H1 (cell line): ENCODE results near the gene SLC15A4. TPM values are rescaled to one million over a fixed set of nuclear protein-coding genes. Genes with fewer than 3 reads are reported as not detected.

Experiments
- CTCF ChIA-PET: fragments of 300-600 bp; sonication (Branson Sonifier 250); formaldehyde crosslinking; loops from one replicate; lab custom pipeline; 2021; ENCODE audit not compliant: partially characterized antibody; lab: Charles Lee
- POLR2A ChIA-PET: fragments of 300-600 bp; sonication (Branson Sonifier 250); formaldehyde crosslinking; loops from one replicate; lab custom pipeline; 2021; ENCODE audit warnings: inconsistent platforms; ENCODE audit not compliant: partially characterized antibody; lab: Charles Lee
- DNase-seq, 2 experiments: peaks; one replicate each; pipeline versions ENCODE4 v3.0.0 to v3.0.0-alpha.2; 2010 to 2022; ENCODE audit warnings: low spot score in 2 of 2, low read depth in 1 of 2, mixed read lengths in 1 of 2
- FAIRE-seq: peaks from 2 replicates; lab custom pipeline; 2011; peaks lifted over from hg19 to GRCh38; lab: Jason Lieb, UNC
- H2AFZ ChIP-seq: 2 replicates; pipeline ENCODE4 v1.8.1; 2012; ENCODE audit warnings: low read length, inconsistent platforms
- H2AK5ac ChIP-seq: 2 replicates; pipeline ENCODE4 v1.6.1; 2013; ENCODE audit warnings: low read depth, low read length
- H2BK120ac ChIP-seq: replicated peaks from 2 replicates; pipeline ENCODE3; 2013; ENCODE audit warnings: low read depth, low read length, inconsistent platforms
- H2BK12ac ChIP-seq: 2 replicates; pipeline ENCODE4 v1.6.1; 2013; ENCODE audit warnings: low read depth, low read length
- H2BK15ac ChIP-seq: 2 replicates; pipeline ENCODE4 v1.6.1; 2013; ENCODE audit warnings: low read length
- H2BK20ac ChIP-seq: 2 replicates; pipeline ENCODE4 v1.6.1; 2013; ENCODE audit warnings: low read length
- H2BK5ac ChIP-seq: 2 replicates; pipeline ENCODE4 v1.6.1; 2013; ENCODE audit warnings: low read depth, low read length
- H3K14ac ChIP-seq: 2 replicates; pipeline ENCODE4 v1.6.1; 2013; ENCODE audit warnings: inconsistent platforms; ENCODE audit not compliant: insufficient read length
- H3K18ac ChIP-seq: 2 replicates; pipeline ENCODE4 v1.6.1; 2013; ENCODE audit warnings: low read length; ENCODE audit errors: extremely low read depth
- H3K23ac ChIP-seq: 2 replicates; pipeline ENCODE4 v1.6.1; 2013; ENCODE audit warnings: inconsistent platforms; ENCODE audit not compliant: insufficient read length
- H3K23me2 ChIP-seq: 2 replicates; pipeline ENCODE4 v1.6.1; 2013; ENCODE audit warnings: low read depth, low read length
- H3K27ac ChIP-seq: 2 replicates; pipeline ENCODE4 v1.6.1; 2011; ENCODE audit warnings: low read depth, low read length, inconsistent platforms
- H3K27me3 ChIP-seq, 4 experiments: replicated peaks in 1 of 4; 1 replicate in 1 of 4; 2 replicates in 3 of 4; pipeline versions ENCODE4 v1.6.1 to v1.8.1; 2011 to 2013; ENCODE audit warnings: low read length in 3 of 4, mild to moderate bottlenecking in 3 of 4, inconsistent platforms in 2 of 4, mixed read lengths in 2 of 4, moderate library complexity in 1 of 4; ENCODE audit not compliant: control insufficient read depth in 3 of 4, insufficient read depth in 3 of 4; ENCODE audit errors: extremely low read depth in 1 of 4
- H3K36me3 ChIP-seq, 4 experiments: 2 replicates each; pipeline versions ENCODE4 v1.6.1 to v1.8.1; 2011 to 2013; ENCODE audit warnings: mild to moderate bottlenecking in 4 of 4, low read length in 3 of 4, moderate library complexity in 2 of 4, control low read depth in 1 of 4, inconsistent platforms in 1 of 4; ENCODE audit not compliant: insufficient read depth in 4 of 4, control insufficient read depth in 2 of 4
- H3K4ac ChIP-seq: replicated peaks from 2 replicates; pipeline ENCODE3; 2013; ENCODE audit warnings: low read length, low read depth, mixed read lengths, inconsistent platforms; ENCODE audit not compliant: insufficient read length
- H3K4me1 ChIP-seq, 4 experiments: replicated peaks in 1 of 4; 1 replicate in 1 of 4; 2 replicates in 3 of 4; pipeline versions ENCODE4 v1.6.1 to v1.8.1; 2011 to 2013; ENCODE audit warnings: low read length in 3 of 4, inconsistent platforms in 2 of 4, mixed read lengths in 1 of 4; ENCODE audit not compliant: insufficient read depth in 4 of 4, control insufficient read depth in 3 of 4
- H3K4me2 ChIP-seq, 2 experiments: 2 replicates each; pipeline versions ENCODE4 v1.6.1 to v1.8.1; 2011 to 2013; ENCODE audit warnings: low read depth in 2 of 2, low read length in 2 of 2, control low read depth in 1 of 2, inconsistent platforms in 1 of 2, mild to moderate bottlenecking in 1 of 2; ENCODE audit not compliant: insufficient read depth in 1 of 2
- H3K4me3 ChIP-seq, 4 experiments: fragments of 200-600, 300-600 bp in 1 of 4; sonication (generic), shearing (Covaris generic), sonication (Bioruptor Twin) in 1 of 4; 2 replicates each; pipeline versions ENCODE4 v1.5.1 to v1.8.1; 2011 to 2016; ENCODE audit warnings: low read length in 4 of 4, low read depth in 3 of 4, control low read depth in 2 of 4, inconsistent platforms in 2 of 4, mild to moderate bottlenecking in 2 of 4, mixed read lengths in 1 of 4, moderate library complexity in 1 of 4; ENCODE audit not compliant: insufficient read depth in 2 of 4; ENCODE audit errors: extremely low read depth in 1 of 4
- H3K56ac ChIP-seq: replicated peaks from 2 replicates; pipeline ENCODE3; 2013; ENCODE audit warnings: low read depth, mild to moderate bottlenecking, mixed read lengths, low read length, inconsistent platforms; ENCODE audit not compliant: insufficient read length
- H3K79me1 ChIP-seq: 2 replicates; pipeline ENCODE4 v1.6.1; 2013; ENCODE audit warnings: low read depth, low read length, control low read depth
- H3K79me2 ChIP-seq, 2 experiments: 2 replicates each; pipeline versions ENCODE4 v1.6.1 to v1.8.1; 2012 to 2013; ENCODE audit warnings: low read length in 2 of 2, mild to moderate bottlenecking in 2 of 2, inconsistent platforms in 1 of 2; ENCODE audit not compliant: insufficient read depth in 2 of 2, control insufficient read depth in 1 of 2
- H3K9ac ChIP-seq, 4 experiments: replicated peaks in 1 of 4; 1 replicate in 1 of 4; 2 replicates in 3 of 4; pipeline versions ENCODE4 v1.6.1 to v1.8.1; 2011 to 2013; ENCODE audit warnings: low read depth in 3 of 4, low read length in 3 of 4, control low read depth in 2 of 4, mild to moderate bottlenecking in 2 of 4, moderate library complexity in 2 of 4, inconsistent platforms in 1 of 4; ENCODE audit errors: extremely low read depth in 1 of 4
- H3K9me3 ChIP-seq, 2 experiments: 2 replicates each; pipeline versions ENCODE4 v1.6.1 to v1.8.1; 2012 to 2013; ENCODE audit warnings: mild to moderate bottlenecking in 2 of 2, moderate library complexity in 2 of 2, control low read depth in 1 of 2, inconsistent platforms in 1 of 2, low read depth in 1 of 2, low read length in 1 of 2, mixed read lengths in 1 of 2; ENCODE audit not compliant: insufficient read depth in 2 of 2
- H4K20me1 ChIP-seq, 2 experiments: replicated peaks in 1 of 2; 2 replicates each; pipeline versions ENCODE3 to v1.8.1; 2011 to 2013; ENCODE audit warnings: inconsistent platforms in 2 of 2, low read length in 2 of 2, mild to moderate bottlenecking in 1 of 2; ENCODE audit not compliant: insufficient read depth in 2 of 2, control insufficient read depth in 1 of 2
- H4K5ac ChIP-seq: 2 replicates; pipeline ENCODE4 v1.6.1; 2013; ENCODE audit warnings: low read length, low read depth, mixed read lengths, inconsistent platforms; ENCODE audit not compliant: insufficient read length
- H4K8ac ChIP-seq: 2 replicates; pipeline ENCODE4 v1.8.0; 2013; ENCODE audit warnings: mild to moderate bottlenecking, moderate library complexity, low read length, inconsistent platforms; ENCODE audit not compliant: insufficient read depth; ENCODE audit errors: extremely low read depth
- H4K91ac ChIP-seq: replicated peaks from 2 replicates; pipeline ENCODE3; 2013; ENCODE audit warnings: low read length, mixed read lengths, inconsistent platforms; ENCODE audit not compliant: insufficient read length
- ATF2 ChIP-seq: IDR thresholded peaks from 2 replicates; pipeline ENCODE4 v1.6.1; 2012; ENCODE audit warnings: low read length, inconsistent platforms
- BACH1 ChIP-seq: IDR thresholded peaks from 2 replicates; pipeline ENCODE4 v1.6.1; 2012; ENCODE audit warnings: low read length, improper control_type of control experiment
- CEBPB ChIP-seq: IDR thresholded peaks from 2 replicates; pipeline ENCODE4 v1.6.1; 2012; ENCODE audit warnings: low read depth, low read length
- KDM1A ChIP-seq: fragments of 200-600, 300-600 bp; sonication (generic); IDR thresholded peaks from 2 replicates; pipeline ENCODE4 v1.7.1; 2016; ENCODE audit warnings: mild to moderate bottlenecking, low read length, borderline replicate concordance
- KDM5A ChIP-seq: fragments of 200-600 bp; IDR thresholded peaks from 2 replicates; pipeline ENCODE4 v1.7.1; 2012; ENCODE audit warnings: mild to moderate bottlenecking, low read length, inconsistent platforms, mixed read lengths
- PHF8 ChIP-seq: fragments of 200-600 bp; sonication (generic); conservative IDR thresholded peaks from 2 replicates; pipeline ENCODE4 v1.7.1; 2012; ENCODE audit warnings: low read depth, mild to moderate bottlenecking, inconsistent platforms, low read length, moderate library complexity
- POLR2A ChIP-seq, 2 experiments: IDR thresholded peaks; 1 replicate in 1 of 2; 2 replicates in 1 of 2; pipeline ENCODE4 v1.6.1; 2011; ENCODE audit warnings: low read depth in 2 of 2, low read length in 2 of 2, mild to moderate bottlenecking in 2 of 2; ENCODE audit errors: control extremely low read depth in 1 of 2
- RNF2 ChIP-seq: fragments of 200-900, 300-1000 bp; sonication (generic); IDR thresholded peaks from 2 replicates; pipeline ENCODE4 v1.7.1; 2016; ENCODE audit warnings: borderline replicate concordance, low read depth, mild to moderate bottlenecking, antibody characterized with exemption, low read length; ENCODE audit not compliant: poor library complexity, severe bottlenecking; ENCODE audit errors: missing control alignments
- SAP30 ChIP-seq: fragments of 300-600 bp; sonication (generic); IDR thresholded peaks from 2 replicates; pipeline ENCODE4 v1.7.1; 2012; ENCODE audit warnings: low read length, moderate library complexity, mild to moderate bottlenecking, inconsistent platforms; ENCODE audit not compliant: insufficient read depth, insufficient replicate concordance
- SUZ12 ChIP-seq: fragments of 200-600 bp; sonication (generic); IDR thresholded peaks from 2 replicates; pipeline ENCODE4 v1.6.1; 2012; ENCODE audit warnings: mild to moderate bottlenecking, inconsistent platforms, low read length, moderate library complexity, mixed read lengths
- WGBS, 2 experiments: shearing (Covaris generic) in 1 of 2; methylation state at CpG; one replicate each; pipeline versions ENCODE4 v1.1.6 to v1.1.7; 2013 to 2015; ENCODE audit warnings: low lambda C conversion rate in 2 of 2, mixed read lengths in 2 of 2, inconsistent platforms in 1 of 2, low coverage in 1 of 2, missing lambda C conversion rate in 1 of 2; ENCODE audit not compliant: insufficient replicate concordance in 2 of 2, insufficient coverage in 1 of 2, insufficient read length in 1 of 2; ENCODE audit errors: extremely low coverage in 1 of 2, missing lambda C conversion rate in 1 of 2; 5-methylcytosine and 5-hydroxymethylcytosine counted together
- polyA plus RNA-seq, 7 experiments: library from polyadenylated mRNA; depleted of rRNA in 3 of 7; stranded (reverse) in 5 of 7; unstranded in 2 of 7; fragments of >200 nt in 5 of 7; fragments of 200-250 nt in 2 of 7; gene quantifications; 1 replicate in 5 of 7; 2 replicates in 1 of 7; 4 replicates in 1 of 7; pipeline versions ENCODE4 v1.2.1 to v1.2.3, GENCODE V29; 2011 to 2013; ENCODE audit warnings: missing spikeins in 2 of 7, mixed read lengths in 2 of 7
- total RNA-seq: library from RNA; stranded (reverse); fragmentation: NEBNext Ultra II Directional; extraction: Animal tissue kit (Norgen Biotek cat#: 25700); gene quantifications from 2 replicates; pipeline ENCODE4 v1.2.1, GENCODE V29; 2021

Gene SLC15A4
- total and polyA plus RNA-seq, 2 of the 8 experiments (the other 6 are each of a cell fraction or from before 2014, with no cell fraction given): 22.7 to 26.6 TPM

- Histone ChIP-seq H2AFZ (no peak overlapping the region), H2BK12ac (no peak overlapping the region), H3K23me2 (no peaks in the 10 kb centered on the region), H3K18ac (no peak overlapping the region), H3K4me3 (no peak overlapping the region), H3K4me1 (no peaks in the 10 kb centered on the region), H3K27me3 (no peaks in the 10 kb centered on the region; a peak in 1 of 7 replicates), H2BK120ac (no peak overlapping the region), H3K36me3 (no peaks in the 10 kb centered on the region), H3K79me1 (no peaks in the 10 kb centered on the region), H3K27ac (no peak overlapping the region), H2BK15ac (no peak overlapping the region), H3K23ac (no peak overlapping the region), H2AK5ac (no peak overlapping the region), H4K5ac (no peak overlapping the region), H3K9me3 (no peaks in the 10 kb centered on the region), H3K4ac (no peak overlapping the region), H4K8ac (no peak overlapping the region), H2BK20ac (no peak overlapping the region)
- DNase-seq: no peak
- FAIRE-seq: no peak
- TF ChIP-seq ATF2 (no peak), BACH1 (no peak), KDM1A (no peak), RNF2 (no peak), POLR2A (IDR thresholded peaks at IDR 0.05; ENCODE audit: control extremely low read depth in 1 of 2, low read depth in 2 of 2, low read length in 2 of 2) (no peak), SUZ12 (no peak), SAP30 (no peak), PHF8 (no peak), CEBPB (no peak), KDM5A (no peak)
- TF ChIP-seq, all 59 proteins: peak for 0
- Histone ChIP-seq H3K14ac (no peak overlapping the region), H3K79me2 (no peaks in the 10 kb centered on the region), H3K56ac (no peak overlapping the region), H4K91ac (no peak overlapping the region), H3K9ac (no peak overlapping the region), H2BK5ac (no peak overlapping the region), H4K20me1 (no peaks in the 10 kb centered on the region), H3K4me2 (no peak overlapping the region)
- POLR2A ChIA-PET: interaction anchor here (0.6 kb wide), 1 partner anchor 12 kb away, joined by 3 read pairs; no protein-coding TSS in a partner anchor
- CTCF ChIA-PET: interaction anchor here (0.6 kb wide), 1 partner anchor 97 kb away, joined by 3 read pairs; no protein-coding TSS in a partner anchor
- 82% methylated on average over 4 of the region's 4 CpGs; no CpG with 5 or more reads in 1 of the 2 experiments for WGBS, 2 experiments
Measured at GRCh38 chr12:128761379-128761790, 62.4 kb downstream of the SLC15A4 start.
